GM19468 (cell line): ENCODE results near the gene TMEM53.

Experiments used
- ATAC-seq: cut with Tn5 transposase; IDR thresholded peaks from one replicate; pipeline ENCODE4 v1.9.1; 2021; ENCODE audit warnings: mild to moderate bottlenecking, moderate library complexity, moderate number of reproducible peaks; ENCODE audit not compliant: unreplicated experiment; ENCODE audit errors: extremely low read depth

Gene TMEM53

DNA sequence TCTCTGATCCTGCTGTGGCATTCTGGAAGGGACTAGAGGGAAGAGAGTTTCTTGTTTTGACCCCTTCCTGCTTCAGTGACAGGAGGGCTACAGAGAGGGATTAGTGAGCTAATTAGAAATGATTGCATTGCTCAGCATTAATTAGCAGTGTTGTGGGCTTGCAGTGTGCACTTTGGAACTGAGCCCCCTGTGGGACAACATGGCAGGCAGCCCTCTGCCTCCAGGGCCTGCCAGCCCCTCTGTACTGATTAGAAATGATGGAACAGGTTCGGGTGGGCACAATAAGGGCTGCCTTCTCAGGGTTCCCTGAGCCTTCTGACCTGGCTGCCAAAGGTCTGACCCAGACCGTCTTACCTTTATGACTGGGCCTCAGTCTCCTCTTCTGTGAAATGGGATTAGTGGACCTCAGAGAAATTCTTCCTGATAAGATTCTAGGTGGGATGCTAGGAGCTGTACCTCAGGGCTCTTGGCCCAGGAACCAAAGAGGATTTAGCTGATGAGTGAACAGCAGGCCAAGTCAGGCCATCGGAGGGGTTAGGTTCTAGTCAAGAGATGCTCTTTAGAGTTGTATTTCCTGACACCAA, 39.6 kb downstream of the TMEM53 start:
- no peak for ATAC-seq

DNA sequence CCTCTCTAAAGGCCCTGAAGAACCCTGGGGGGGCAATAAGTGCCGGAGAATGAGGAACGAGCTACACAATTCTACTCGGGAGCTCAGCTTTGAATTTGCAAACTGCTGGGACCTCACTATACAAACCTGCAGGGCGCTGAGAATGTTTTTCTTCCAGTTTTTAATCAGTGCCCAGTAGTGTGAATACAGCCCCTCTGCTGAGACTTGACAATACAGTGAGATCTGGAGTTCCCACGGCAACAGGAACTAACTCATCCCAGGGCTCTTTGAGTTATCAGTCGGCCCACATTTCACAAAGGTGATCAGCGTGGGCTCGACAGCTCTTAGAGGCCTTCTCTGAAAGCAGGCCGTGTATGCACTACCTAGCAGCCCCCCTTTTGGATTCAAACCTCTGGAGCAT, 41.7 kb downstream of the TMEM53 start:
- no peak for ATAC-seq

DNA sequence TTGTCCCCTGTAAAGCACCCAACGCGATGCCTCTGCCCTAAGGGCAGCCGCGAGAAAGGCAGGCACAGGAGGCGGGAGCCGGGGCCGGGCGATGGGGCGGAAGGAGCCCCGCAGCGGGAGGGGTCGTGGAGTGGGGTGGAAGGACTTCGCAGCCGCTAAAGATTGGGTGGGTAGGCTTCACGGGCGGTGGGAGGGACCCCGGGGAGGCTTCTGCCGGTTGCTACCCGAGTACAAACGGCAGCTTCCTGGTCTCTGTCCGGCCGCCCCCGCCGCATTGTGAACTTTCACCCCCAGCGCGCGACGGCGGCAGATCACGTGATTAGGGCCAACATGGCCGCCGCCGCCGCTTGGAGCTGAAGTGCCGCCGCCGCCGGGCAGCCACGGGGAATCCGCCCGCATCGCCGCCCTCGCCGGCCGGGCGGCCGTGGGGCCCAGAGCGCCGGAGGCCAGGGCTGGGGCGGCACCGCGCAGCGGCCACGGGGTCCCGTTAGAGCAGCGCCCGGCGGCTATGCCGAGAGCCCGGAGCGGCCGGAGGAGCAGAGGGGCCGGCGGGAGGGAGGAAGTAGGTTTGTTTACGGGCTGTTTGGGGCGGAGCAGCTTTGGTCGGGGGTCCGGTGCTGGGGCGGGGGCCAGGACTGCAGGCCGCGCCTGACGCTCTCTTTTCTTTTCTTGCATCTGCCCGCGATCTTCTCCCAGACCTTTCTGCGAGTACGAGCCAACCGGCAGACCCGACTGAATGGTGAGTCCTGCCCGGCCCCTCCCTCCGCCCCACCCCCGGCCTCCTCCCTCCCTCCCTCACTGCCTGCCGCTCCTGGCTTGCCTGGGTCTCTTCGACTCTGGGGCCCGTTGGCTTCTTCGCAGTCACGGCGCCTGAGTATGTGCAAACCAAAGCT, 42.4 kb downstream of the TMEM53 start:
- ATAC-seq, result peak; percentile 42

DNA sequence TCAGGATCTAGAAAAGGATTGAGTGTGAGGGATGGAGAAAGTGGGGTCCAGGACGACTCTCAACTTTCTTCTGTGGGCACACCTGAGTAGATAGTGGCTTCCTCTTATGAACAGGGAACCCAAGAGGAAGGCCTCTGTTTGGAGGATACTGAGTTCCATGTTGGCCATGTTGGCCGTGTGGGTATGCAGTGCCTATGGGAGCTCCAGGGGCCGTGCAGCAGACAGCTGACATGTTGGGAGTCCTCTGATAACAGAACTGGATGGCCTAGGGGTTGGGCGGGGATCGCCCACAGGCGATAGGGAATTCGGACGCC, 43.0 kb downstream of the TMEM53 start:
- ATAC-seq, result no peak

DNA sequence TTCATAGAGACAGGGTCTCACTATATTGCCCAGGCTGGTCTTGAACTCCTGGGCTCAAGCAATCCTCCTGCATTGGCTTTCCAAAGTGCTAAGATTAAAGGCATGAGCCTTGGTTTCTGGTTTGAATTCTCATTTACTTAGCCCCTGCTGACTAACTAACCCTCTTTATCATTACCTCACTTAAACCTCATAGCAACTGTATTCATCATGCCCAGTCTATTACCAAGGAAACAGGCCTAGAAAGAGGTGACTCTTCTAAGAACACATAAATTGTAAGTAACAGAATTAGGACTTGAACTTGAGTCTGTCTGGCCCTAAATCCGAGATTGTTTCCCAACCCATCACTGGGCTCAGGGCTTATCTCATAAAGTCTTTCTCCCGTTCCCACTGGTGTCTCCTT, 44.2 kb downstream of the TMEM53 start:
- ATAC-seq, result no peak

DNA sequence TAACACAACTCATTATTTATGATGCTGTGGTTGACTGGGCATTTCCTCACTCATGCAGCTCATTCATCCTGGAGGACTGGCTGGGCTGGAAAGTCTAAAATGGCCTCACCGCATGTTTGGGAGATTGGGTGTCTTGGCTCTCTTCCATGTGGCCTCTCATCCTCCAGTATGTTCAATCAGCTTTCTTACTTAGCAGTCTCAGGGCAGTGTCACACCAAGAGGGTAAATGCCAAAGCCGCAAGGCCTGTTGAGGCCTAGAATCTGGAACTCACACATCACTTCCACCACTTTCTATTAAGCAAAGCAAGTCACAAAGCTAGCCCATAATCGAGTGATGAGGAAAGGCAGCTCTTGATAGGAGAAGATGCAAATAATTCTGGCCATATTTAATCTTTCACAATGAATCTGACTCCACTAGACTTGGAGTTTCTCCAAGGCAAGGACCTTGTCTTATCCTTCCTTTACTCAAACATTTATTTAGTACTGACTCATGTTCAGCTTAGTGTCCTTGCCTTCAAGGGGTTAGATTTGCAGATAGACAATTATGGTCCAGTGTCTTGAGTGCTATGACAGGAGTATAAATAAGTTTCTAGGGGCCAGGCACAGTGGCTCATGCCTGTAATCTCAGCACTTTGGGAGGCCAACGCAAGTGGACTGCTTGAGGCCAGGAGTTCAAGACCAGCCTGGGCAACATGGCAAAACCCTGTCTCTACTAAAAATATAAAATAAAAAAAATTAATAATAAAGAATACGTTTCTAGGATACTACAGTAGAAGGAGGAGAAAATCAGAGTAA, 45.1 kb downstream of the TMEM53 start:
- no peak for ATAC-seq

DNA sequence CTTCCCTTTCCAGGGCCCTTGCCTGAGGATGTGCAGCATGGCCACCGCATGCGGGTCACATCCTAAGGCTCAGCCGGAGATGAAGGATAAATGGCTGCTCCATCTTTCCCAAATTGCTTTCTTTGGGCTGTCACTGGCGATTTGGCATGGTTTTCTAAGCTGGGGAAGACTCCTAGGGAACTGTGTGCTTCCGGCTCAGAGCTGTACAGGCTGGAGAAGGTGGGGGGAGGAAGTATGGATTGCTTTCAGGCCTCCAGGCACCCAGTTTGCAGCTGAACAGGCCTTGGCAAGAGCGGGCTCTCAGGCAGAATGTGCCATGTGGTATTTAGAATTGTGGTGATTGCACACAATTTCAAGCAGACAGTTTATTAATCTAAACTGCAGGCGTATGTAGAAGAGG, 48.9 kb downstream of the TMEM53 start:
- no peak for ATAC-seq

DNA sequence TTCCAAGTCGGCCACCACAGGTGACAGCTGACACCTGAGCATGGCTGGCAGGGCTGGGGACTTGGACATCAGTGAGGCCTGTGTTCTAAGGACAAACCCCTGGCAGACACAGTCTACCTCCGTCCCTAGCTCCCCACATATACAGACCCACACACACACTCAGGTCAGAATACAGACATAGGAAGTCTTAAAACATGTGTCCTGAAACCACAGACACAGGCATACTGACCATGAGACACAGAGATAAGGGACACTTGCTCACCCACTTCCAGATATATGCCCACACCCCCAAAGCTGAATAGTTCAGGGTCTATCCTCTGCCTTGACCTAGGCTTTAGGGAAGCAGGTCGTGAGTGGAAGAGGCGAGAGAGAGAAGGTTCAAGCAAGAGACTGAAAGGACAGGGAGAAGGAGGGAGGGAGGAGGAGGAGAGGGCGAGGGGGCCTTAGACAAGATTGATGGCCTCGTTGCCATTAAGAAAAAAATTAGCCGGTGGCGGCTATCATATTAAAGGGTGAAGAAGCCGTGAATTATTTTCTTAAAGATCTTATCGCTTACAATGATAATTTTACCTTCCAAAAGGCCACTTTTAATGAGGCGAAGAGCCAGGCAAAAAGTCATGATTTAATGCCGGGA, 49.9 kb downstream of the TMEM53 start:
- no peak for ATAC-seq

DNA sequence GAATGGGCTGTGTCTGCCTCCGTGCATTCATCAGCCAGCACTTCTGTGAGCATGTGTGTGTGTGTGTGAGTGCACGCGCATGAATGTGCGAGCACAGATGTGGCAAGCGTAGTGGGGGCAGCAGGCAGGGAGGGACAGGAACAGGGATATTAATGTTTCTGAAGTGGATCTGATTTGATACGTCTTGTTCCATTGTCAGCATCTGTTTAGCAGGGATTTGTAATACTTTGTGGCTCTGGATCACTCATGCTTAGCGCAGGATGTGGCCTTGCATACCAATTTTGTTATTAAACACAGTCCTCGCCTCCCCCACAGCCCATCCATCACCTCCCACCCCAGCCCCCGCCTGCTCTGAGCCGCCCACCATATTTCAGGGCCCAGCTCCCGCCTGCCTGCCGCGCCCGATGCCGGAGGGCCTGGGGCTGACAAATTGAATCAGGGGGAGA, 52.4 kb downstream of the TMEM53 start:
- ATAC-seq, result no peak

DNA sequence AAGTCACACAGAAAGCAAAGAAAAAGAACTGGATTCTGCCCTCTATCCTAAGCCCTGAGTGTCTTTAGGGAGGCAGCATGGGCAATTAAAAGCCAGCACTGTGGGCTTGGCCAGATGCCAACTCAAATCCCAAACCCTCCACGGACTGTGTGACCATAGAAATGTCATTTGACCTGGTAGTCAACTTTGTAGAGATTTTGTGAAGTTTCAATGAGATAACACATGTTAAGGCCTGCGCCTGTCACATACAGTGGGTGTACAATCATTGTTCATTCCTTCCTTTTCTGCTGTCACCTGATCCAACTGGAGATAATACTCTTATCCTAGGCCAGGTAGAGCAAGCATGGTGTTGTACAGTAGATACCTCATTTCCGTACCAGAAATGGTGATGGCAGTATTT, 54.2 kb downstream of the TMEM53 start:
- ATAC-seq, result no peak

DNA sequence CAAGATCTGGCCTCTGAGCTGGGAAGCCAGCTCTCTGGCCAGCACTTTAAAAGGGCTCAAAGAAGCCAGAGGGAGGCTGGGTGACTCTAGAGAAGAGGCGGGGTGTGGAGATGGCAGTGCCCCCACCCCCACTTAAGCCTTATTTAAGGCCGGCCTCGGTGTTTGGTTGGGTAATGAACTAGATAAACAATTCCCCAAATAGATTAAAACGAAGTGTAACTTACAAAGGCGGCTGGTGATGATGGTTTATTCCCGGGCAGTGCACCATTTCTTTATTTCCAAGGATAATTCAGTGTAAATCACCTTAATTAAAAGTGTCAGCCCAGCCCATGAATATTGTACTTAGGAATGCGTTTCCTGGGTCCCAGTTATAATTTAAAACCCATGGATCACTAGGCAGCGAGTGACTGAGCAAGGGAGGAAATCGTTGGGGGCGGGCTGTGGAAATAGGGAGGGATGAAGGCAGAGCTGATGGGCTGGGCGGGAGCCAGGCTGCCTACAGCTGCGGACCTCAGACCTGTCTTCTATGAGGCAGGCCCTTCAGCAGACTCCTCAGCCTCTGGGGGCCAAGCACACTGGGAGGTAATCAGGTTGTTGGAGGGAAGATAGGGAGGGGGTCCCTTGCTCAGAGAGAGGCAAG, 54.9 kb downstream of the TMEM53 start:
- ATAC-seq, result no peak

DNA sequence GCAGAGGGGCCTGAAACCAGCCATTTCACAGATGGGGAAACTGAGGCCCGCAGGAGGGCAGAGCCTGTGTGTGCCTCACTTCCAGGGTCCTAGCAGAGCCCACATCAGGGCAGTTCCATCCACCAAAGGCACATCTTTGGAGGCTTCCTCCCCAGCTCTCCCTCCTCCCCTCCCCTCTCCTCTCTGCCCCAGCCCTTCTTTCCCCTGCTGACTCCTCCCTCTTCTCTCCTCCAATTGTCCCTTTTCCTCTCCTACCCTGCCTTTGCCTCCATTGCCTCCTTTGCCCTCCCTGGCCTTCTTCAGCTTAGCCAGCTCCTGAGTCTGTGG, 56.6 kb downstream of the TMEM53 start:
- no peak for ATAC-seq

DNA sequence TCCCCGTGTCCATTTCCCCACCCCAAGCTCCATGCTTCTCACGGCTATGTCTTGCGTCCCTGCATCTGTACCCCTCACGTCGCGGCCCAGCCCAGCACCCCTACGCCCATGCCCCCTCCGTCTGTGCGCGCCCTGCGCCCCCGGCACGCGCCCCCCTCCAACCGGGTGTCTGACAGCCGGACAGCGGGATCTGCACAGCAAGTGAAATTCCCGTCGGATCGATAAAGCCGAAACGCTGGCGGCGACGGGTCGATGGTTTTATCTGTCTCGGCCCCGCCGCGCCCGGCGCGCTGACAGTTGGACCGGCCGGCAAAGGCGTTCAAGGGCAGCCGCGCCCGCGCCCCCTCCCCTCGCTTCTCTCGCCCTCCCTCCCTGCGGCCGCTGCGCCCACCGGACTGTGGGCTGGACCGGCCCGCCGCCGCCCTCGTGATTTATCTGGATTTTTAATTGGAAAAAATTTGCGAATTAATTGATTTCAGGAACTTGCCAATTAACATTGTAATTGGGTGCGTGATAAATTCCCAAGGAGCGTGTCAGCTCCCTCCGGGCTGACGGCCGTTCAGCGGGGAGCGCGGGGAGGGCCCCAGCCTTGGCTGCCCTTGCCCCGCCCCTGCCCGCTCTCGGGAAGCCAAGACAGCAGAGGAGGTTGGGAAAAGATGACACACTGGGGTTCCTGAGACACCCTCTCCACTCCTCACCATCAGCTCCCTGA, 57.1 kb downstream of the TMEM53 start:
- ATAC-seq, result no peak

DNA sequence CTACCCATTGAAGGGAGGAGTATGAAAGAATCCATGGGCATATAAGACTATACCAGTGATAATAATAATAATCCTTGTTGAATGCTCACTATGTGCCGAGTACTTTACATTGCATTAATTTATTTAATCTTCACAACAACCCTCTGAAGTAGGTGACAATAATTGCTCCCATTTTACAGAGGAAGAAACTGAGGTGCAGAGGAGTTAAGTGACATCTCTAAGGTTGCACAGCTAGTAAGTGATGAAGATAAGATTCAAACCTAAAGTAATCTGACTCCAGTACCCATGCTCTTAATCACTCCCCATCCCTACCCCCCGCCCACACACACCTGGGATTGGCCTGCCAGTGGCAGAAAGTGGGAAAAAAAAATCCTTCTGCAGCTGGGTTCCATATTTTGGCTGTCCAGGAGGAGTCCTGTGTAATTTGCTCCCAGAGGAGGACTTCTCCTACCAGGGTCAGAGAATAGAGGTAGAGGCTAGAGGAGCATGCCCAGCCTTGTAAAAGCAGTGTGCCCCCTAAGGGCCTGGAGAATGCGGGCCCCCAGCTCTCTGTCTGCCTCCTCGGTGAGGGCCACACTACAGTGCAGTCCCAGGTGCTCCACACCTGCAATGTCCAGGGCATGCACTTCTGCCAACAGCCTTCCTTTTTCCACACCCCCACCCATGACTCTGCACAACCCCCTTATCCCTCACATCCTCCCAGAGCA, 57.8 kb downstream of the TMEM53 start:
- ATAC-seq, result no peak

DNA sequence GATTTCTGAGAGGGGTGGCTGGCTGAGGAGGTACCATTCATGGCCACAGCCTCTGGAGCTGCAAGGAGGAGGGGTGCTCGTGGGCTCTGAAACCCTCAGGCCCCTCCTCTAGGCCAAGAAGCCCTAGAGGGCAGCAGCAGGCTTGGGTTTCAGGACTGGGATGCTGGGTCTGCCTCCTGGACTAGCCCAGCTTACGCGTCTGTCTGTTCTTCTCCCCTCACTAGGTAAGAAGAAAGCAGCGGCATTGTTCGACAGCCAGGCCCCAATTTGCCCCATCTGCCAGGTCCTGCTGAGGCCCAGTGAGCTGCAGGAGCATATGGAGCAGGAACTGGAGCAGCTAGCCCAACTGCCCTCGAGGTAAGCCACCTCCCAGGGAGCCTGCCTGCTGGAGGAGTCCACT, 60.3 kb downstream of the TMEM53 start:
- ATAC-seq, result no peak

DNA sequence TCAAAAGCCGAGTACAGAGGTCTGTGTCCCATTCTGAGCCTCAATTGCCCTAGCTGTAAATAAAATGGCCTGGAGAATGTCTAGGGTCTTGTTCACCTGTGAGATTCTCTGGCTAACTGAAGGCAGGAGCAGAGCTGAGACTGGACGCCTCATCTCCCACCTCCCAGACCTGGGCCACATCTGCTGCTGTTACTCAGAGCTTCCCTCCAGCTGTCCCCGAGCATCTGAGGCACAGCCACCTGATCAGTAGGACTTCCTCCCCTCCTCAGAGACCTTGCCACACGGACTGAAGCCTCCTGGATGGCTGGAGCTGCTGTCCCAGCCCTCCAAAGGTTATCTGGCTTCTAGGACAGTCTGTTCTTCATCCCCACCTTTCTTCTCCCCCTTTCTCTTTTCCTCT, 62.4 kb downstream of the TMEM53 start:
- ATAC-seq, result no peak

DNA sequence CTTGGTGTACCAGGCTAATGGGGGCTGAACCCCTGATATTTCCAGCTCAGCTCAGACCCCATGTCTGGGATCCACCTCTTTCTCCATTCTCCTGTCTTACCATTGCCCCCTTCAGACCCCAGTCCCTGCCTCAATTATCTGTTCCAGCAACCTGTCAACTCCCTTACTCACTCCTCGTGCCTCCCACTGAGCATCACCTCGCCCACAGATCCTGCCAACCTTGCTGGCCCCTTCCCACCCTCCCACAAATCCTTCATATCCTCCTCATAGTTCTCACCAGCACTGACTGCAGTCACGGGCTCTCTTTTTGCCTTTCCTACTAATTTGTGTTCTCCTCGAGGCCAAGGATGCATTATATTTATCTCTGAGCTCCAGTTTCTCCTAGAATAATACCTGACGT, 62.9 kb downstream of the TMEM53 start:
- no peak for ATAC-seq

DNA sequence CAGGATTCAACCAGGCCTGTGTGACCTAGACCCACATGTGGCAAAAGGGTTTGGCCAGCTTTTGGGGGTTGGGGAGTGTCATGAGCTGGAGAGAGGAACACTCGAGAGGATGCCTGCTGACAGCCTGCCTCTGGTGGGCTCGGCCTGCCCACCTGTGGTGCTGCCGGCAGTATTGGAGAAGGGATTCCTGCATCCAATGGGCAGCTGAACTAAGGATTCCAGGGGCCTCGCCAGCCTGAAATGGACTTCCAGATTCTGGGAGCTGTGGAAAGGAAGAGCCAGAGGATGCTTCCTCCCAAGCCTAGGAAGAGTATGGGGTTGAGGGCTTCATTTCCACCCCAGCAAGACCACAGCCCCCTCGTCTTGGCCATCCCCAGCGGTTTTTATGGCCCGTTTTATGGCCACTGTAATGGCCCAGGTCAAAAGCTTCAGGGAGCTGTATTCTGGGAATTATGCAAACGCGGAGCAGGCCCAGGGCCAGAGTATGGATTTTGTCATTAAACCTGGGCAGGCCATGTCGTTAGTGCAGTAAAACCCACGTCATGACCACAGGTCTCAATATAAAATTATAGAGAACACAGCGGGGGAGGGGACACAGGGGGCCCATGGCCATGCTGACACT, 63.6 kb downstream of the TMEM53 start:
- no peak for ATAC-seq
